Karpas-422 (cell line): ENCODE measurements around the gene ZFAND6. TPM values are rescaled to one million over a fixed set of nuclear protein-coding genes. Genes with fewer than 3 reads are reported as not detected.

Source experiments
- DNase-seq: peaks from one replicate; pipeline ENCODE4 v3.0.0-alpha.2; 2015
- H2AFZ ChIP-seq: fragments of 200-600 bp; sonication (generic); 2 replicates; pipeline ENCODE4 v1.6.1; 2014; ENCODE audit warnings: antibody characterized with exemption, low read length, mixed read lengths
- H3K27ac ChIP-seq: fragments of 200-600 bp; sonication (generic); 2 replicates; pipeline ENCODE4 v1.5.1; 2014; ENCODE audit warnings: mild to moderate bottlenecking, low read length, moderate library complexity
- H3K27me3 ChIP-seq: fragments of 200-600 bp; sonication (generic); 2 replicates; pipeline ENCODE4 v1.6.1; 2014; ENCODE audit warnings: low read length, mixed read lengths
- H3K36me3 ChIP-seq: fragments of 200-600 bp; sonication (generic); 2 replicates; pipeline ENCODE4 v1.6.1; 2014; ENCODE audit warnings: low read length, mixed read lengths; ENCODE audit not compliant: insufficient read depth
- H3K4me1 ChIP-seq: fragments of 200-600 bp; sonication (generic); 2 replicates; pipeline ENCODE4 v1.6.1; 2014; ENCODE audit warnings: mild to moderate bottlenecking, low read length, mixed read lengths
- H3K4me2 ChIP-seq: fragments of 200-600 bp; sonication (generic); 2 replicates; pipeline ENCODE4 v1.6.1; 2014; ENCODE audit warnings: low read length, low read depth, mild to moderate bottlenecking; ENCODE audit not compliant: poor library complexity, severe bottlenecking
- H3K4me3 ChIP-seq: fragments of 200-600 bp; sonication (generic); 2 replicates; pipeline ENCODE4 v1.5.1; 2014; ENCODE audit warnings: mild to moderate bottlenecking, antibody characterized with exemption, low read length, mixed read lengths
- H3K79me2 ChIP-seq: fragments of 200-600 bp; sonication (generic); 2 replicates; pipeline ENCODE4 v1.6.1; 2014; ENCODE audit warnings: mild to moderate bottlenecking, low read length, mixed read lengths
- H3K9ac ChIP-seq: fragments of 200-600 bp; sonication (generic); 2 replicates; pipeline ENCODE4 v1.6.0; 2014; ENCODE audit warnings: low read length
- H3K9me2 ChIP-seq: fragments of 200-600 bp; sonication (generic), shearing (Covaris generic); replicated peaks from 2 replicates; pipeline ENCODE4 v1.6.0; 2014; ENCODE audit warnings: mild to moderate bottlenecking, low read length, moderate library complexity; ENCODE audit not compliant: insufficient read depth
- H3K9me3 ChIP-seq: fragments of 300-700, 200-600 bp; sonication (generic); 2 replicates; pipeline ENCODE4 v1.6.1; 2014; ENCODE audit warnings: low read length, mixed read lengths
- H4K20me1 ChIP-seq: fragments of 200-600 bp; sonication (generic); 2 replicates; pipeline ENCODE4 v1.6.1; 2014; ENCODE audit warnings: mild to moderate bottlenecking, antibody characterized with exemption, low read length, low read depth; ENCODE audit not compliant: insufficient read depth
- total RNA-seq: library from RNA; depleted of rRNA; stranded (reverse); fragments of >200 nt; shearing (Covaris generic); gene quantifications from 2 replicates; pipeline ENCODE4 v1.2.3, GENCODE V29; 2014; ENCODE audit warnings: low replicate concordance

ZFAND6 gene
- total RNA-seq, 1 experiment from 2014 or later = 174 TPM

- no peak for DNase-seq
- Histone ChIP-seq H3K9ac (no peak overlapping the region), H3K36me3 (no peaks in the 10 kb centered on the region; the same call in 1 of the 2 replicates), H4K20me1 (no peaks in the 10 kb centered on the region), H3K9me3 (no peaks in the 10 kb centered on the region), H3K4me3 (no peak overlapping the region), H3K9me2 (no peaks in the 10 kb centered on the region), H2AFZ (no peak overlapping the region), H3K27me3 (no peaks in the 10 kb centered on the region), H3K79me2 (no peaks in the 10 kb centered on the region), H3K4me1 (no peaks in the 10 kb centered on the region), H3K4me2 (no peak overlapping the region), H3K27ac (no peak overlapping the region)
Measured at GRCh38 chr15:80172401-80172800, 112.9 kb downstream of the ZFAND6 start.

GRCh38 chr15:80173022-80173759, 113.7 kb downstream of the ZFAND6 start:
- Histone ChIP-seq H3K27ac (no peak overlapping the region), H3K36me3 (no peaks in the 10 kb centered on the region; the same call in 1 of the 2 replicates), H3K4me2 (no peak overlapping the region), H3K27me3 (no peaks in the 10 kb centered on the region), H4K20me1 (no peaks in the 10 kb centered on the region), H3K4me3 (no peak overlapping the region), H3K9me3 (no peaks in the 10 kb centered on the region), H3K79me2 (no peaks in the 10 kb centered on the region), H3K4me1 (no peaks in the 10 kb centered on the region), H2AFZ (no peak overlapping the region), H3K9ac (no peak overlapping the region), H3K9me2 (no peaks in the 10 kb centered on the region)
- peak; percentile 91 for DNase-seq

DNA sequence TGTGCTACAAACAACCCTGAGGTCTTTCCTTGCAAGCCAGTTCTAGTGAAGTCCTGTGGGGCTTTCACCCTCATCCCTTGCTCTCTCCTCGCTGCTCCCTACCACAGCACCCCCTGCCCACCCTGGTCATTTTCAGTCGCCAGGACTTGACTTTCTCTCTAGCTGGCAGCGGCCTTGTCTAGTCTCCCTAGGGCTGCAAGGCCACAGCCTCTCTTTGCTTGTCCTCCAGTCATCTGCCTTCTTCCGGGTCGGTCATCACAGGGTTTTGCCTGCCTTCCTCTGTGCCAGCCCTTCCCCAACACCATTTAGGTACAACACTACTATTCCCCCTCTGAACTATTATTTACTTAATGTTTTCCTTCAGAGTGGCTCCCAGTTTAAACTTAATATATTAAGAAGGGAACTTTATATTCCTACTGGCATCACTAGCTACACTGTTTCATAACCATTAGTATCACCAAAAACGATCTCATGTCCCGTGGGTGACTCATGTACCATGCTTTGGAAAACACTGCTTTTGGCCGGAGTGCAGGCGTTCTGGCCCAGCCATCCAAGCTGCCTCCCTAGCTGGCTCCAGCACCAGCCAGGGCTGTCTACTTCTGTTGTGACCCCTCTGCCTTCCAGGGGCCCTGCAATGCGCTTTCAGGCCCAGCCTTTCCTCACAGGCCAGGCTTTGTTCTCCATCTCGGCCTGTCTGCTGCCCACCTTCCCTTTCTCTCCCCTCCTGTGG, 114.7 kb downstream of the ZFAND6 start:
- Histone ChIP-seq H3K4me3 (no peak overlapping the region), H4K20me1 (no peaks in the 10 kb centered on the region), H3K36me3 (no peaks in the 10 kb centered on the region; the same call in 1 of the 2 replicates), H3K27ac (no peak overlapping the region), H3K27me3 (no peaks in the 10 kb centered on the region), H3K9me3 (no peaks in the 10 kb centered on the region), H3K9ac (no peak overlapping the region), H3K9me2 (no peaks in the 10 kb centered on the region), H3K4me2 (no peak overlapping the region), H3K79me2 (no peaks in the 10 kb centered on the region), H2AFZ (no peak overlapping the region), H3K4me1 (peaks cover 6% of the 10 kb centered on the region)
- no peak for DNase-seq

DNA sequence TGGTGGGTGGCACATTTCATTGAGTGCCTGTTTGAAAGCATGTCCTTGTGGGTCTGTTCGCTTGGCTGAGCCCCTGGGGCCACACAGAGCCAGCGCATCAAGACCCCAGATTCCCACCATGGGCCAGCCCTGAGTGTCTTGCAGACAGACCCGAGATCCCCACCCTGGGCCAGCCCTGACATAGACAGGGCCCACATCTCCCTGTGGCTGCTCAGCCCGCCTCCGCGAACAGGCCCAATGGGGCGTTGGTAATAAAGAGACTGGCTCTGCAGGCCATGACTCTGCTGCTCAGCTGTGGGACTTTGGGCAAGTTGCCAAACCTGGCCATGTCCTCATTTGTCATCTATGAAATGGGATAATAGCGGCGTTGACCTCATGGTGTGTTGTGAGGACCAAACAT, 116.0 kb downstream of the ZFAND6 start:
- no peaks in the 10 kb centered on the region for H3K9me3 ChIP-seq
- no peak overlapping the region for H3K27ac ChIP-seq
- H3K4me1 ChIP-seq = peaks cover 11% of the 10 kb centered on the region
- H3K4me2 ChIP-seq = no peak overlapping the region
- no peak overlapping the region for H3K9ac ChIP-seq
- no peak overlapping the region for H2AFZ ChIP-seq
- no peaks in the 10 kb centered on the region for H3K27me3 ChIP-seq
- no peaks in the 10 kb centered on the region; the same call in 1 of the 2 replicates for H3K36me3 ChIP-seq
- no peaks in the 10 kb centered on the region for H3K9me2 ChIP-seq
- H4K20me1 ChIP-seq = no peaks in the 10 kb centered on the region
- H3K4me3 ChIP-seq = no peak overlapping the region
- DNase-seq = no peak
- no peaks in the 10 kb centered on the region for H3K79me2 ChIP-seq

- H3K9me3 ChIP-seq = no peaks in the 10 kb centered on the region
- H3K4me3 ChIP-seq = no peak overlapping the region
- no peak overlapping the region for H3K27ac ChIP-seq
- H3K27me3 ChIP-seq = no peaks in the 10 kb centered on the region
- H3K4me1 ChIP-seq = peaks cover 11% of the 10 kb centered on the region
- H3K9me2 ChIP-seq = no peaks in the 10 kb centered on the region
- peaks cover 2% of the 10 kb centered on the region; the same call in 1 of the 2 replicates for H3K36me3 ChIP-seq
- no peak overlapping the region for H2AFZ ChIP-seq
- DNase-seq = no peak
- no peak overlapping the region for H3K4me2 ChIP-seq
- no peaks in the 10 kb centered on the region for H3K79me2 ChIP-seq
- H3K9ac ChIP-seq = no peak overlapping the region
- no peaks in the 10 kb centered on the region for H4K20me1 ChIP-seq
Measured at GRCh38 chr15:80176443-80176842, 117.0 kb downstream of the ZFAND6 start.

- H3K9me3 ChIP-seq = no peaks in the 10 kb centered on the region
- no peak overlapping the region for H3K4me2 ChIP-seq
Measured at GRCh38 chr15:80177156-80177555, 117.7 kb downstream of the ZFAND6 start.

GRCh38 chr15:80179025-80179759, 119.7 kb downstream of the ZFAND6 start:
- no peak overlapping the region for H2AFZ ChIP-seq
- peaks cover 2% of the 10 kb centered on the region; the same call in 1 of the 2 replicates for H3K36me3 ChIP-seq
- H3K4me2 ChIP-seq = peak overlapping the region; percentile 39
- H3K9me2 ChIP-seq = no peaks in the 10 kb centered on the region
- H3K27me3 ChIP-seq = no peaks in the 10 kb centered on the region
- H3K4me1 ChIP-seq = peaks cover 11% of the 10 kb centered on the region
- peak; percentile 74 for DNase-seq
- no peaks in the 10 kb centered on the region for H4K20me1 ChIP-seq
- no peak overlapping the region for H3K4me3 ChIP-seq
- no peaks in the 10 kb centered on the region for H3K79me2 ChIP-seq
- H3K9me3 ChIP-seq = no peaks in the 10 kb centered on the region
- H3K9ac ChIP-seq = no peak overlapping the region
- H3K27ac ChIP-seq = peak overlapping the region; percentile 2; the same call in 1 of the 2 replicates

More at GRCh38 chr15:80177156-80177555, 117.7 kb downstream of the ZFAND6 start:
- H3K9me2 ChIP-seq = no peaks in the 10 kb centered on the region
- H3K27ac ChIP-seq = no peak overlapping the region
- H3K4me3 ChIP-seq = no peak overlapping the region
- H3K9ac ChIP-seq = no peak overlapping the region
- DNase-seq = no peak
- H3K36me3 ChIP-seq = peaks cover 2% of the 10 kb centered on the region; the same call in 1 of the 2 replicates
- no peaks in the 10 kb centered on the region for H4K20me1 ChIP-seq
- H3K27me3 ChIP-seq = no peaks in the 10 kb centered on the region
- H2AFZ ChIP-seq = no peak overlapping the region
- H3K4me1 ChIP-seq = peaks cover 11% of the 10 kb centered on the region
- no peaks in the 10 kb centered on the region for H3K79me2 ChIP-seq

- Histone ChIP-seq H3K4me2 (no peak overlapping the region), H3K36me3 (peaks cover 2% of the 10 kb centered on the region; the same call in 1 of the 2 replicates), H3K4me1 (peaks cover 11% of the 10 kb centered on the region), H3K27ac (no peak overlapping the region), H4K20me1 (no peaks in the 10 kb centered on the region), H3K9ac (no peak overlapping the region), H3K79me2 (no peaks in the 10 kb centered on the region), H3K27me3 (no peaks in the 10 kb centered on the region), H3K9me3 (no peaks in the 10 kb centered on the region), H3K4me3 (no peak overlapping the region), H2AFZ (no peak overlapping the region), H3K9me2 (no peaks in the 10 kb centered on the region)
- no peak for DNase-seq
Measured at GRCh38 chr15:80179935-80180334, 120.5 kb downstream of the ZFAND6 start.
